HG02840 (cell line): ENCODE data around the gene POU2F1.
"Not testable (repeated sequence)": the region's sequence is repeated elsewhere in the genome, so short reads cannot be mapped to it uniquely, and the experiment has no call there.

Experiments
- ATAC-seq: cut with Tn5 transposase; IDR thresholded peaks from one replicate; pipeline ENCODE4 v1.9.1; 2021; ENCODE audit warnings: mild to moderate bottlenecking, moderate library complexity, moderate number of reproducible peaks; ENCODE audit not compliant: unreplicated experiment, low FRiP score

The POU2F1 gene

GRCh38 chr1:167229719-167230385 is 9.2 kb downstream of the POU2F1 start:
- no peak for ATAC-seq

- ATAC-seq, result no peak
These were observed 9.8 kb downstream of the POU2F1 start for GRCh38 chr1:167230437-167230836.

GRCh38 chr1:167231873-167232450 is 11.3 kb downstream of the POU2F1 start:
- no peak for ATAC-seq

- ATAC-seq, result no peak
These were observed 12.1 kb downstream of the POU2F1 start for GRCh38 chr1:167232801-167233200.

- ATAC-seq, result no peak
These were observed 12.7 kb downstream of the POU2F1 start for GRCh38 chr1:167233373-167233772.

- ATAC-seq, result no peak
These were observed 16.3 kb downstream of the POU2F1 start for GRCh38 chr1:167237000-167237399.

- no peak for ATAC-seq
These were observed 18.0 kb downstream of the POU2F1 start for GRCh38 chr1:167238713-167239112.

GRCh38 chr1:167239257-167239656 is 18.6 kb downstream of the POU2F1 start:
- no peak for ATAC-seq

- ATAC-seq, result no peak
These were observed 23.6 kb downstream of the POU2F1 start for GRCh38 chr1:167244244-167244643.

GRCh38 chr1:167245168-167245567 is 24.5 kb downstream of the POU2F1 start:
- ATAC-seq, result not testable (repeated sequence)

- no peak for ATAC-seq
These were observed 26.3 kb downstream of the POU2F1 start for GRCh38 chr1:167246971-167247370.

GRCh38 chr1:167247754-167248153 is 27.1 kb downstream of the POU2F1 start:
- no peak for ATAC-seq

- no peak for ATAC-seq
These were observed 28.3 kb downstream of the POU2F1 start for GRCh38 chr1:167248707-167249642.

- no peak for ATAC-seq
These were observed 29.0 kb downstream of the POU2F1 start for GRCh38 chr1:167249702-167250101.

GRCh38 chr1:167250482-167250881 is 29.8 kb downstream of the POU2F1 start:
- ATAC-seq, result no peak

GRCh38 chr1:167251472-167251871 is 30.8 kb downstream of the POU2F1 start:
- ATAC-seq, result no peak

GRCh38 chr1:167252986-167253385 is 32.3 kb downstream of the POU2F1 start:
- no peak for ATAC-seq

- ATAC-seq, result no peak
These were observed 38.2 kb downstream of the POU2F1 start for GRCh38 chr1:167258858-167259257.

- ATAC-seq, result no peak
These were observed 42.1 kb downstream of the POU2F1 start for GRCh38 chr1:167262836-167263235.

- no peak for ATAC-seq
These were observed 42.7 kb downstream of the POU2F1 start for GRCh38 chr1:167263344-167263743.

GRCh38 chr1:167263819-167264464 is 43.3 kb downstream of the POU2F1 start:
- ATAC-seq, result no peak
